Rectal smooth muscle tissue (tissue), 1 donor: ENCODE data around the gene B3GNT9.

Experiments
- H3K27ac ChIP-seq: one replicate; pipeline ENCODE4 v1.7.0; 2013; ENCODE audit warnings: low read depth, low read length, inconsistent platforms
- H3K27me3 ChIP-seq: one replicate; pipeline ENCODE4 v1.7.0; 2013; ENCODE audit warnings: low read length; ENCODE audit not compliant: control insufficient read depth, insufficient read depth
- H3K36me3 ChIP-seq: one replicate; pipeline ENCODE4 v1.7.0; 2013; ENCODE audit warnings: low read length; ENCODE audit not compliant: control insufficient read depth, insufficient read depth
- H3K4me1 ChIP-seq: one replicate; pipeline ENCODE4 v1.7.0; 2013; ENCODE audit warnings: low read length; ENCODE audit not compliant: control insufficient read depth, insufficient read depth
- H3K4me3 ChIP-seq: one replicate; pipeline ENCODE4 v1.7.0; 2013; ENCODE audit warnings: low read length
- H3K9ac ChIP-seq: one replicate; pipeline ENCODE4 v1.7.0; 2013; ENCODE audit warnings: low read length

The B3GNT9 gene

GRCh38 chr16:67162506-67163163 lies 11.8 kb upstream of the B3GNT9 start:
- Histone ChIP-seq H3K4me1 (peaks cover 13% of the 10 kb centered on the region), H3K27me3 (peaks cover 35% of the 10 kb centered on the region), H3K36me3 (no peaks in the 10 kb centered on the region), H3K9ac (no peak overlapping the region), H3K27ac (no peak overlapping the region), H3K4me3 (peak overlapping the region; percentile 57)

- H3K4me3 ChIP-seq = no peak overlapping the region
- no peaks in the 10 kb centered on the region for H3K36me3 ChIP-seq
- peaks cover 13% of the 10 kb centered on the region for H3K4me1 ChIP-seq
- no peak overlapping the region for H3K27ac ChIP-seq
- no peak overlapping the region for H3K9ac ChIP-seq
- peaks cover 35% of the 10 kb centered on the region for H3K27me3 ChIP-seq
Measured at GRCh38 chr16:67161595-67162058, 10.8 kb upstream of the B3GNT9 start.

- Histone ChIP-seq H3K27ac (peak overlapping the region; percentile 24), H3K4me1 (peaks cover 13% of the 10 kb centered on the region), H3K36me3 (peaks cover 2% of the 10 kb centered on the region), H3K4me3 (peak overlapping the region; percentile 95), H3K27me3 (peaks cover 16% of the 10 kb centered on the region), H3K9ac (peak overlapping the region; percentile 74)
Measured at GRCh38 chr16:67158637-67159600, 8.1 kb upstream of the B3GNT9 start.

- Histone ChIP-seq H3K36me3 (peaks cover 2% of the 10 kb centered on the region), H3K9ac (no peak overlapping the region), H3K4me1 (peaks cover 10% of the 10 kb centered on the region), H3K4me3 (no peak overlapping the region), H3K27ac (no peak overlapping the region), H3K27me3 (peaks cover 10% of the 10 kb centered on the region)
Measured at GRCh38 chr16:67157892-67158635, 7.3 kb upstream of the B3GNT9 start.

GRCh38 chr16:67157106-67157748 lies 6.4 kb upstream of the B3GNT9 start:
- no peak overlapping the region for H3K4me3 ChIP-seq
- H3K27ac ChIP-seq = no peak overlapping the region
- peaks cover 4% of the 10 kb centered on the region for H3K27me3 ChIP-seq
- H3K9ac ChIP-seq = no peak overlapping the region
- peaks cover 2% of the 10 kb centered on the region for H3K36me3 ChIP-seq
- H3K4me1 ChIP-seq = peaks cover 6% of the 10 kb centered on the region

GRCh38 chr16:67156143-67156844 lies 5.5 kb upstream of the B3GNT9 start:
- Histone ChIP-seq H3K9ac (no peak overlapping the region), H3K36me3 (peaks cover 2% of the 10 kb centered on the region), H3K27me3 (no peaks in the 10 kb centered on the region), H3K4me1 (peaks cover 6% of the 10 kb centered on the region), H3K27ac (no peak overlapping the region), H3K4me3 (no peak overlapping the region)

GRCh38 chr16:67155295-67156142 lies 4.7 kb upstream of the B3GNT9 start:
- Histone ChIP-seq H3K4me1 (peaks cover 6% of the 10 kb centered on the region), H3K36me3 (peaks cover 2% of the 10 kb centered on the region), H3K27me3 (no peaks in the 10 kb centered on the region), H3K4me3 (peak overlapping the region; percentile 43), H3K27ac (no peak overlapping the region), H3K9ac (no peak overlapping the region)

GRCh38 chr16:67154578-67155294 lies 3.9 kb upstream of the B3GNT9 start:
- H3K27me3 ChIP-seq = no peaks in the 10 kb centered on the region
- peak overlapping the region; percentile 43 for H3K4me3 ChIP-seq
- H3K36me3 ChIP-seq = peaks cover 2% of the 10 kb centered on the region
- H3K27ac ChIP-seq = no peak overlapping the region
- no peak overlapping the region for H3K9ac ChIP-seq
- H3K4me1 ChIP-seq = peaks cover 3% of the 10 kb centered on the region

- Histone ChIP-seq H3K36me3 (peaks cover 11% of the 10 kb centered on the region), H3K27me3 (no peaks in the 10 kb centered on the region), H3K27ac (peak overlapping the region; percentile 70), H3K4me3 (peak overlapping the region; percentile 69), H3K9ac (no peak overlapping the region), H3K4me1 (no peaks in the 10 kb centered on the region)
Measured at GRCh38 chr16:67151431-67152097, 766 bp upstream of the B3GNT9 start.
